ENCODE data around the gene TXNDC11.
"Not testable (repeated sequence)": the region's sequence is repeated elsewhere in the genome, so short reads cannot be mapped to it uniquely, and the experiment has no call there.

Gene TXNDC11, protein sequence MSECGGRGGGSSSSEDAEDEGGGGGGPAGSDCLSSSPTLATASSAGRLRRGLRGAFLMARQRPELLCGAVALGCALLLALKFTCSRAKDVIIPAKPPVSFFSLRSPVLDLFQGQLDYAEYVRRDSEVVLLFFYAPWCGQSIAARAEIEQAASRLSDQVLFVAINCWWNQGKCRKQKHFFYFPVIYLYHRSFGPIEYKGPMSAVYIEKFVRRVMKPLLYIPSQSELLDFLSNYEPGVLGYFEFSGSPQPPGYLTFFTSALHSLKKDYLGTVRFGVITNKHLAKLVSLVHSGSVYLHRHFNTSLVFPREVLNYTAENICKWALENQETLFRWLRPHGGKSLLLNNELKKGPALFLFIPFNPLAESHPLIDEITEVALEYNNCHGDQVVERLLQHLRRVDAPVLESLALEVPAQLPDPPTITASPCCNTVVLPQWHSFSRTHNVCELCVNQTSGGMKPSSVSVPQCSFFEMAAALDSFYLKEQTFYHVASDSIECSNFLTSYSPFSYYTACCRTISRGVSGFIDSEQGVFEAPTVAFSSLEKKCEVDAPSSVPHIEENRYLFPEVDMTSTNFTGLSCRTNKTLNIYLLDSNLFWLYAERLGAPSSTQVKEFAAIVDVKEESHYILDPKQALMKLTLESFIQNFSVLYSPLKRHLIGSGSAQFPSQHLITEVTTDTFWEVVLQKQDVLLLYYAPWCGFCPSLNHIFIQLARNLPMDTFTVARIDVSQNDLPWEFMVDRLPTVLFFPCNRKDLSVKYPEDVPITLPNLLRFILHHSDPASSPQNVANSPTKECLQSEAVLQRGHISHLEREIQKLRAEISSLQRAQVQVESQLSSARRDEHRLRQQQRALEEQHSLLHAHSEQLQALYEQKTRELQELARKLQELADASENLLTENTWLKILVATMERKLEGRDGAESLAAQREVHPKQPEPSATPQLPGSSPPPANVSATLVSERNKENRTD

DNA sequence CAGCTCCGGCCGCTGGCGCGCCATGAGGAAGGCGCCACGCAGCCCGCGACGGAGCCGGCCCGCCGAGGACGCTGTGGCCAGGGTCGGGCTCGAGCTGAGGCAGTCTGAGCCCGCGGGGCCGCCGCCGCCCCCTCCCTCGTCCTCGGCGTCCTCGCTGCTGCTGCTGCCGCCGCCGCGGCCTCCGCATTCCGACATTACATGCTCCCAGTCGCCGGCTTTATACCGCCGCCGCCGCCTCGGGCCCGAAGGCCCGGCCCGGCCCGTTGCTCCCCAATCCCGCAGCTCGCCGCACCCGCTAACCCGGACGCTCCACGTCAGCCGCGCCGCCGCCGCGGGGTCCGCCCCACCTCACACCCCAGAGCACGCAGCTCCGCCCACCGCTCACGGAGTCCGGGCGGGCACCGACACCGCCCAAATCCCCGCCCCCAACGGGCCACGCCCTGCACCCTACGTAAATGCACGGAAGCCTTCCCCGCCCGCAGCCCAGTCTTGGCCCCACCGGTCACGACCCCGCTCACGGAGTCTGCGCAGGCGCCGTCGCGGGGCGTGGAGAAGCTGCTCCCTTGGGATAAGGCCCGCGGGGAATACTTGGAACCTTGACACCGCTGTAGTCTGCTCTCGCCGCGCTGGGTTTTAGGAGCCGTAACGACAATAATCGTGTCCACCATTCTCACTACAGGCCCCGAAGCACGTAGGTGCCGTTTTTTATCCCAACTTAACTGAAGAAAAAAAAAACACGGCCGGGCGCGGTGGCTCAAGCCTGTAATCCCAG lies at the start of gene TXNDC11:
Gene TXNDC11, minus strand, starts transcription at position 322 of the 772 bp plus-strand sequence. Its CDS starts 127 bp downstream, at position 195.
- peak; percentile 99 for DNase-seq (ENCODE audit: low spot score)

GRCh38 chr16:11791144-11791828 lies 48.6 kb upstream of the TXNDC11 start:
- DNase-seq (ENCODE audit: low spot score): no peak

DNA sequence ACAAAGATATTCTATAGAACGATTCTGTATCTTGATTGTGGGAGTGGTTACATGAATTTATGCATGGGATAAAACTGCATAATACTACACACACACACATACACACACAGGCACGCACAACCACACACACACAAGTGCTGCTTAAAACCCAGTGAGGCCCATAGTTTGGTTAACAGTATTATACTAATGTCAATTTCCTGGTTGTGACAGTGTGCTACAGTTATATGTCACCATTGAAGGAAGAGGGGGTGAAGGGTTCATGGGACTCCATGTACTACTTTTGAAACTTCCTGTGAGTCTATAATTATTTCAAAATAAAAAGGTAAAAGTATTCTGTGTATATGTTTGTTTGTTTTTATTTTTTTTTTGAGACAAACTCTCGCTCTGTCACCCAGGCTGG lies 46.3 kb upstream of the TXNDC11 start:
- DNase-seq (ENCODE audit: low spot score): no peak

DNA sequence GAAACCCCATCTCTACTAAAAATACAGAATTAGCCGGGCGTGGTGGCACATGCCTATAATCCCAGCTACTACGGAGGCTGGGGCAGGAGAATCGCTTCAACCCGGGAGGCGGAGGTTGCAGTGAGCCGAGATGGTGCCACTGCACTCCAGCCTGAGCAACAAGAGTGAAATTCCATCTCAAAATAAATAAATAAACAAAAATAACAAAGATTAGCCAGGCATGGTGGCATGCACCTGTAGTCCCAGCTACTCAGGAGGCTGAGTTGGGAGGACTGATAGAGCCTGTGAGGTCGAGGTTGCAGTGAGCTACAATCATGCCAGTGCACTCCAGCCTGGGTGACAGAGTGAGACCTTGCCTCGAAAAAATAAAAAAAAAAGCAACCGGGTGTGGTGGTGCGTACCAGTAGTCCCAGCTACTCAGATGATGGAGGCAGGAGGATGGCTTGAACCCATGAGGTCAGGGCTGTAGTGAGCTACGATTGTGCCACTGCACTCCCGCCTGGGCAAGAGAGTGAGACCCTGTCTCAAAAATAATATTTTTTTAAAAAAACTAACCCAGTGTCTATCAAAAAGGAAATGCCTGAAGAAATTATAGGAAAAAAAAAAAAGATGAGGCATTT lies 42.4 kb upstream of the TXNDC11 start:
- DNase-seq (ENCODE audit: low spot score): not testable (repeated sequence)

DNA sequence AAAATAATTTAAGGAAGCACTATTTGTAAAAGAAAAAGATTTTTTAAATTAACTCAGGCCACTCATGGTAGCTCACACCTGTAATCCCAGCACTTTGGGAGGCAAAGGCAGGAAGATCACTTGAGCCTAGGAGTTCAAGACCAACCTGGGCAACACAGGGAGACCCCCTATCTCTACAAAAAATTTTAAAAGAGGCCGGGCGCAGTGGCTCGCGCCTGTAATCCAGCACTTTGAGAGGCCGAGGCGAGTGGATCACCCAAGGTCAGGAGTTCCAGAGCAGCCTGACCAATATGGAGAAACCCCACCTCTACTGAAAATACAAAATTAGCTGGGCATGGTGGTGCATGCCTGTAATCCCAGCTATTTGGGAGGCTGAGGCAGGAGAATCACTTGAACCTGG lies 41.7 kb upstream of the TXNDC11 start:
- DNase-seq (ENCODE audit: low spot score): not testable (repeated sequence)

DNA sequence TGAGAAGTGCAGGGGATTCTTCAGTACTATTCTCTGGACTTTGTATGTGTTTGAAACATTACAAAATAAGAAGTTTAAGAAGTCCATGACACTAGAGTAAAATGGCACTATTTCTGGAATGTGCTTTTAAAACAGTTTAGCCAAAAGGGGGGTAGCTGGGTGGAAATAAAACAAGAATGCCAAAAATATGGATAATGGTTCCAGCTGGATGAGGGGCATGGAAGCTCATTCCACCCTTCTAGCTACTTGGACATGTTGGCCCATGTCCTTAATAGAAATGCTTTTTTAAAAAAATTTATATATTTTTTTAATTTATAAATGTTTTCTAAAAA lies 41.3 kb upstream of the TXNDC11 start:
- DNase-seq (ENCODE audit: low spot score): no peak

GRCh38 chr16:11783319-11784037 lies 40.8 kb upstream of the TXNDC11 start:
- peak; percentile 66 for DNase-seq (ENCODE audit: low spot score)

- peak; percentile 75 for DNase-seq (ENCODE audit: low spot score)
Observed at GRCh38 chr16:11781773-11782172, 39.1 kb upstream of the TXNDC11 start.

DNA sequence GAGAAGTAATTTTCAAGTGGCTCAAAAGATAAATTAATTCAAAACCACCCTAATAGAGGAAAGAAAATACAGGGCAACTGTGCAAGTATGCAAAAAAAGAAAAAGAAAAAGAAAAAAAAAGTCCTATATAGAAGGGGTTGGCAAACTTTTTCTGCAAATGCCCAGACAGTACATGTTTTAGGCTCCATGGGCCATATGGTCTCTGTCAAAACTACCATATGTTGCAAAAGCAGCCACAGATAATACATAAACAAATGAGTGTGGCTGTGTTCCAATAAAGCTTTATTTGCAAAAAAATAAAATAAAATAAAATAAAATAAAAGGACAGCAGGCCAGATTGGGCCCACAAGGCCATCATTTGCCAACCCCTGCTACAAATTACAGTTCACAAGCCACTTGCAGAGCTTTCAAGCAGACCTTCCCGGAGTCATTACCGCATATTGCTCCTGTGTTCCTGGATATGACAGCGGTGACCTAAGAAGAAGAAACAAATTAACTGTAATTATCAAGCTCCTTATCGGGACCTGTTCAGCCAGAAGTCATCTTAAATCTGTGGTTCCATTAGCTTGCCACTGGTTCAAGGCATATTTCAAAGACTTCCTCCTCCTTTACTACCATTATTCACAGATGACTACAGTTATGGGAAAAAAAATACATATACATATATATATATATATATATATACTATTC lies 38.5 kb upstream of the TXNDC11 start:
- DNase-seq (ENCODE audit: low spot score): no peak

DNA sequence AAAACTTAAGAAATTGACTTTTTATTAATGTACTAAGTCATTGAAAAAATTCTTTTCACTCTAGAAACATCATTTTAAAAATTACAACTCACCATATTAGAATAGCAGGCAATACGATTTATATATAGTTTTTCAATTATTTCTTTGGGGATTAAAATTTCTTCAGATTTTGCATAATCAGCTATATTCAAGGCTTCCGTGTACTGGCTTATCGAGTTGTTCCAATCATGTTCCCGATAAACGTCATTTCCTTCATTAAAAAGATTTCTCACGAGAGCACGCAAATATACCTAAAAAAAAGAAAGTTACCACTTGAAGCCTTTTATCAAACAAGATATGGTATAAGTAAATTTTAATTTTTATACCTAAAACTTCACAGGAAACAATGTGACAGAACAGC lies 36.4 kb upstream of the TXNDC11 start:
- DNase-seq (ENCODE audit: low spot score): no peak

GRCh38 chr16:11774065-11774626 lies 31.5 kb upstream of the TXNDC11 start:
- DNase-seq (ENCODE audit: low spot score): no peak

- DNase-seq (ENCODE audit: low spot score): no peak
Observed at GRCh38 chr16:11768849-11769248, 26.2 kb upstream of the TXNDC11 start.

DNA sequence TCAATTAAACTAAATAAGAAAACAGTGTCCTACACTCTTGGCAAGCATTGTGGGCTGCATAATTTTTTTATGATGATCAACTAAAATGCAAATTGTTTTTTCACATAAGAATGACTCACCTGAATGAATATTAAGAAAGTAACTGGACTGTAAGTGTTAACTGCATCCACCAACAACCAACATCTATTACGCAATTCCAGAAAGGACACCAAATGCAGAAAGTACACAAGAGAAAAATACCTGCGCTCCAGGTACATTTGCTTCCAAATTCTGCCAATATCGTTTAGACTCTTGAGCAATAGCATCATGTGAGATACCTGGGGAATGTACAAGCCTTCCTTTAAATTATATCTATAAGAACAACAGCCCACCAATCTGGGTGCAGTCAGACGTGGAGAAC lies 19.8 kb upstream of the TXNDC11 start:
- DNase-seq (ENCODE audit: low spot score): no peak

- no peak for DNase-seq (ENCODE audit: low spot score)
Observed at GRCh38 chr16:11759997-11760396, 17.3 kb upstream of the TXNDC11 start.

DNA sequence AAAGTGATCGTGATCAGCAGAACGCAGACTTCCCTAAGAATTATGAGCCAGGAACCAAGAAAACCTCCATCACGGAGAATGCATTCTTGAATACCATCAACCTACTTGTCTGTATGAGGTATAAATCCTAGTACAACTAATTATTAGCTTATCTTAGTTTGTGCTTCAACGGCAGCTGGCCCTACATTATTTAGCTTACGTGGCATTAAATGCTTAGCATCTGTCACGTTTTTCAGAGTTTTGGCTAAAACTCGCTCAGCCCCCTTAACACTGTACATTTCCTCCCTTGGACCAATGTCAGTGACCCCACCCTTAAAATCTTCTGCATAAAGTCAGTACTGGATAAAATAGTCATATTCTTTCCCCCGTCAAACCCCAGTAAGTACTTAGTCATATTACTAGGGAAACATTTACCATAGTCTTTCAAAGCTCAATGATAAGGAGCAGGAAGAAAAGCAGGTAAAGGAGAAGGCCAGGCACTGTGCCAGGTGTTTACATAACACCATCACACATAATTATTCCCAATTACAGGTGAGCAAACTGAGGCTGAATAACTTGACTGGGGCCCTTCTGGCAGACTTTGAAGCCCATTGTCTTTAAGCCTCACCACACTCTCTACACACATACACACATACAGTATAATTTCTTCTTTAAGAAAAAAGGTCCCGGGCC lies 16.6 kb upstream of the TXNDC11 start:
- DNase-seq (ENCODE audit: low spot score): peak; percentile 82

GRCh38 chr16:11757671-11758545 lies 15.3 kb upstream of the TXNDC11 start:
- DNase-seq (ENCODE audit: low spot score): peak; percentile 92

GRCh38 chr16:11756248-11756647 lies 13.6 kb upstream of the TXNDC11 start:
- no peak for DNase-seq (ENCODE audit: low spot score)

Measured in kidney tubule cell (primary cell).